ENCODE data around the gene RNASEL.

RNASEL gene

GRCh38 chr1:182617734-182618351 lies 28.8 kb upstream of the RNASEL start:
- DNase-seq: peak; percentile 21

- no peak for DNase-seq
Observed at GRCh38 chr1:182617014-182617429, 28.0 kb upstream of the RNASEL start.

DNA sequence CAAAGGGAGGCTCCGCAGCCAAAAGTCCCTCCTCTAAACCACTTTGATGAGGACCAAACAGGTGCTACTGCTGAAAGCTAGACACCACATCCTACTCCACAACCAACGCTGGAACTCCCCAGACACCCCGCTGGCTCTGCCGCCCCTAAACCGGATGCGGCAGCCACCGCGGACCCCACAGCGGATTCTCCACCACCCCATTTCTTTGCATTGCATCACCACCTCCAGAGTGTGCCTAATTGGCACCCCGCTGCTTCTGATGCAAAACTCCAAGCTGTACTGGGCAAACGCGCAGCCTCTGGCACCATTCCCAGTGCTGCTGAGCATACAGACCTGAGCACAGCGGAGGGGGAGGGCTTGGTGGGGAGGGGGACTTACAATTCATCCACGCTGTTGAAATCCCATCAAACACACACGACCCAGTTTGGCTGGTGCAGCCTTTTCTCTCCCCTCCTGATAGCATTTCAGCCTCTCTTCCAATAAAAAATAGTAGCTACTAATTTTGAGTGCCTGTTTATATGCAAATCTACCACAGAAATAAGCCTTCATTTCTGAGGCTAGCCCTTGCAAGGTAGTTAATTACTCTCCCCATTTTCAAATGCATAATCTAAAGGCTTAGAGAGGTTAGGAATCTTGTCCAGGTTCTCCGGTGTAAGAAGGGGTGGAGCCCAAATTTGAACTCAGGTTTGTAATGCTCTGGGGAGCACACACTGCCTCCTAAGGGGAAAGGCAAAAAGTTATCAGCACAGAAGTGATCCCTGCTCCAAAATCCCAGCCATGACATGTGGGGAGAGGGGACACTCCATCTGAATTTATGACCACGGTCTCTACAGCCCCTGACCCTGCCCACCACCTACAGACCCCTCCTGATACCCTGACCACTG lies 27.3 kb upstream of the RNASEL start:
- DNase-seq: peak; percentile 99

- peak; percentile 89 for DNase-seq
Observed at GRCh38 chr1:182615468-182616129, 26.5 kb upstream of the RNASEL start.

DNA sequence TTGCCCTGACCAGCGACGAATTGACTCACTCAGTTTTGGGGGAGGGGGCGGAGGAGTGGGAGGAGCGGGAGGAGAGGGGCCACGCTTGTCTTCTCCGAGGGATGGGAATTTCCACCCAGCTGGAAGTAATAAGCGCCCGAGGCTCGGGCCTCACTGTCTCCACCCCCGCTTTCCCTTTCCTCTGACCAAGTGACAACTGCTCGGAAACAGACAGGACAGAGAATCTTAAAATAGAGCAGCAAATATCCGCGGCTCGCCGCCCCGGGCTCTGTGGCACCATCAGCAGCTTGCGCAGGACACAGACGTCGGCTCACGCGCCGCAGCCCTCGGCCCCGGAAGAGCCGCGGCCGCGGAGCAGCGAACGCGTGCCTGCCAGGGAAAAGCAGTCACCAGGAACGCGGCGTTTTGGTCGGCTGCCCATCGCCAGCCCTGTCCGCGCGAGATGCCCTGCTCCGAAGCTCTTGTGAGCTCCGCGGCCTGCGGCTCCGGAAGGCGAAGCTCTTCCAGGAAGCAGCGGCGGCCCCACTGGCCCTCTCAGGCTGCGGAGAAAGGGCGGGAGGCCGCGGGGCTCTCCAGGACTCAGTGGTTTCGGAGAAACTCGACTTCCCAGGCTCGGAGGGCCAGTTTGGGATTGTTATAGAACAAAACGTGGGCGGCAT lies 25.9 kb upstream of the RNASEL start:
- peak; percentile 86 for DNase-seq

- DNase-seq: peak; percentile 98
Observed at GRCh38 chr1:182611787-182612186, 22.7 kb upstream of the RNASEL start.

DNA sequence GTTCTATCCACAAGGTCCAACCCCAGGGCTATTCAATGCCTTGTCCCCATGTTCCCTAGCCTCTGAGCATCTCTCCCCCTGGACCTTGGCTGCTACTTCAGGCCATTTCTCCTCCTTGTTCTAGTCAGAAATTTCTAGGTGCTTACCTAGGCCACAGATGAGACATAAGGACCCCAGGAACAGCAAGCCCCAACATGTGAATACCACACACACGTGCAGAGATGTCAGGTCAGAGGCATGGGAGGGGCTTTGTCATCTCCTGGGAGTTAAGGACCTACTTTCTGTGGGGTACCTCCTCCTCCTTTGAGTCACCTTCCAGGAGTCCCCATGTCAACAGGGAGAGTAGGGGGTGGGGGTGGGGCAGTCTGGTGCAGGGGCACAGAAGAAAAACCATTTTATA lies 22.3 kb upstream of the RNASEL start:
- no peak for DNase-seq

- DNase-seq: no peak
Observed at GRCh38 chr1:182610606-182611194, 21.6 kb upstream of the RNASEL start.

- DNase-seq: no peak
Observed at GRCh38 chr1:182608845-182609610, 20.0 kb upstream of the RNASEL start.

DNA sequence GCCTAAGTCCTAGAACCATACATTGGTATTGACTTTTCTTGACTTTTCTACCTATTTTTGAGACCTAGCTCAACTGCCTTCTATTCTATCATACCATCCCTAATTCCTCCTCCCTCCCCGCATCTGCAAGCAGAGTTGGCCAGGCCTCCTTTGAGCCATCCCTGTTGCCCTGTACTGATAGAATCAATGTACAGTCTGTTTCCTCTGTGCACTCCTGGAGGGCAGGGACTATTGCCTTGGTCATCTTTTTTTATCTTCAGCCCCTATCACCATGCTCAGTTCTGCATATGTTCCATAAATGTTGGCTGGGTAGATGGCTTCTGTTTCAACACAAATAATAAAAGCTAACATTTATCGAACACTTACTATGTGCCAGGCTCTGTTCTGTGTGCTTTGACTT lies 19.2 kb upstream of the RNASEL start:
- no peak for DNase-seq

DNA sequence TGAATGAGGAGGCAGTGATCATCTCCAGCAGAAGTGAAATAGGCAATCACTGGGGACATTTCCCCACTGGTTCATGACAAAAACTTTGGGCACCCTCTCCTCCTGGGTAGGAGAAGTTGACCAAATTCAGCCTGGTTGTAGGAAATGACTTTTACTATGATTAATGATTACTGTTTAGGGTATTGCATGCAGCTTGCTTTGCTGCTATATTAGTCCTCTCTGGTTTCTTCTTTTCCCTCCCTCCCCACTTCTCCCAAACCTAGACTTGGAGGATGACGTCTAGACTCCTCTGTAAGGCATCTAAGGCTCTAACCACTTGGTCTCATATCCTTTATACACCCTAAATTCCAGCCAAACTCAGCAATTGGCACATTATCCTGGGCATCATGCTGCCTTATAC lies 18.5 kb upstream of the RNASEL start:
- DNase-seq: no peak

- DNase-seq: peak; percentile 96
Observed at GRCh38 chr1:182604175-182605164, 15.4 kb upstream of the RNASEL start, which contains the start of gene RGS16. RGS16 (minus strand) TSS chr1:182604389; CDS start chr1:182604259, 130 bp downstream.

- no peak for DNase-seq
Observed at GRCh38 chr1:182603646-182604174, 14.7 kb upstream of the RNASEL start.

DNA sequence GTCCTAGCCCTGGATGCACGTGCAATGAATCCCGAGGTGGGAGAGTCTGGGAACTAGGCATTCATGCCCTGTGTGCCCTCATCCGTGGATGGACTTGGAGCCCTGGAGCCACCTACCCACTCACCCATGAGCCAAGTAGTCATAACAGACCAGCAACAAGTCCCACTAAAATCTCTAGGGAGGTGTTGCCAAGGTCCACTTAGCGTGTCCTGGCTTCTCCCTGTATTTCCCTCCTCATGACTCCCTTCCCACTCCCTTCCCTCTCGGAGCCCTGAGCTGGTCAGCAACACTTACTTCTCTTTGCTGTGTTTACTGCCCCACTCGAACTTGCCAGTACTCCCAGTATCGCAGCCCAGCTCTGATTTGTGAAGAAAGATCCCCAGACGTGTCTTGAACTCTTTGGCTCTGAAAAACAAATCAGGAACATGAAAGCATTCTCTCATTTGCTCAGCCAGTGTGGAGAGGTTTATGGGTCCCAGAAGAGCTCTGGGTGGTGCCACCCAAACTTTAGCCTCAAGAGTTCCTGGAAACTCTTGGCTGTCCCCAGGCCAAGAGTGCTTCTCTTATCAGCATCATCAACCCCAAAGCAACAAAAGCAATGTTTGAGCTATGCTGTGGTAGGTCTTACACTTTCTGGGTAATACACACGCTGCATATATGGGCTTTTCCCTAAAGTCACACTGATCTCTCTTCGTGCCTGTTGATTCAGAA lies 14.0 kb upstream of the RNASEL start:
- no peak for DNase-seq

GRCh38 chr1:182601913-182602312 lies 12.9 kb upstream of the RNASEL start:
- DNase-seq: no peak

GRCh38 chr1:182601416-182601786 lies 12.3 kb upstream of the RNASEL start:
- DNase-seq: peak; percentile 85

GRCh38 chr1:182600745-182601415 lies 11.8 kb upstream of the RNASEL start:
- DNase-seq: no peak

GRCh38 chr1:182600036-182600713 lies 11.1 kb upstream of the RNASEL start:
- DNase-seq: no peak

DNA sequence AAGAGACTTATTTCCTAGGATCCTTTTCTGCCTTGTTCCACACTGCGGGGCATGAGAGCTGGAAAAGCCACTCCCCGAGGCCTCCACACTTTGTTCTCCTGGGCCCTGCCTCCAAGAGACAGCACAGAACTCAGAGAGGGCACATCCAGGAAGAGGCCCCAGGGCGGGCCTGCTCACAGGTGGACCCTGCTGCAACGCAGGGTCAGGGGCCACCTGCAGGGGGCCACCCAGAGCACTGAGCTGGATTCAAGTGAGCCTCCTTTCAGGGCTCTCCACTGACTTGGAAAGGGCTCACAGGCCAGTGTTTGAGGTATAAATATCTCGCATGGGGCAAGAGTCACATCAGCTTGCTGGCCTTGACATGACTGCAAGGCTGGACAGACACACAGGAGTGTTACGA lies 10.3 kb upstream of the RNASEL start:
- no peak for DNase-seq

All from NCI-H1092 (cell line).